Uterus (tissue), 2 donors: ENCODE measurements around the gene GLIPR2.

Experiments used
- POLR2A ChIP-seq, 2 donors: fragments of 450-650 bp; IDR thresholded peaks; one replicate each; pipeline ENCODE4 v1.6.1; 2016; ENCODE audit warnings: antibody characterized with exemption in 2 of 2, mild to moderate bottlenecking in 1 of 2, moderate library complexity in 1 of 2
- TF ChIP-seq, protein P1 (sequence below), 4 experiments: fragments of 200-600 bp in 2 of 4; fragments of 450-650 bp in 2 of 4; sonication (generic) in 2 of 4; IDR thresholded peaks; one replicate each; pipeline ENCODE4 v1.5.1; 2016 to 2019; ENCODE audit warnings: antibody characterized with exemption in 4 of 4, mild to moderate bottlenecking in 2 of 4, moderate library complexity in 1 of 4

DNA sequence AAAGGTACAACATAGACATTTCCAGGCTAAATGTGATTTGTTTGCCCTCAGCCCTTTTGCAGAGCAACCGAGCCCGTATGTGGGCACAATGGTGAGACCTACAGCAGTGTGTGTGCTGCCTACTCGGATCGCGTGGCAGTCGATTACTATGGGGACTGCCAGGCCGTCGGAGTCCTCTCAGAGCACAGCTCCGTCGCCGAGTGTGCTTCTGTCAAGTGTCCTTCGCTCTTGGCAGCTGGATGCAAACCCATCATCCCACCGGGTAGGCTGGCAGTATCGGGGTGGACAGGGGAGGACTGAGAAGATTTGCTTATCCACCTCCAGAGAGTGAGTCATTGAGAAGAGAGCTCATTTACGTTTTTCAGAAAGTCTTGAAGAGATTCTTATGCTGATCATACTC is 17.8 kb upstream of the GLIPR2 start:
- TF ChIP-seq, protein P1, sequence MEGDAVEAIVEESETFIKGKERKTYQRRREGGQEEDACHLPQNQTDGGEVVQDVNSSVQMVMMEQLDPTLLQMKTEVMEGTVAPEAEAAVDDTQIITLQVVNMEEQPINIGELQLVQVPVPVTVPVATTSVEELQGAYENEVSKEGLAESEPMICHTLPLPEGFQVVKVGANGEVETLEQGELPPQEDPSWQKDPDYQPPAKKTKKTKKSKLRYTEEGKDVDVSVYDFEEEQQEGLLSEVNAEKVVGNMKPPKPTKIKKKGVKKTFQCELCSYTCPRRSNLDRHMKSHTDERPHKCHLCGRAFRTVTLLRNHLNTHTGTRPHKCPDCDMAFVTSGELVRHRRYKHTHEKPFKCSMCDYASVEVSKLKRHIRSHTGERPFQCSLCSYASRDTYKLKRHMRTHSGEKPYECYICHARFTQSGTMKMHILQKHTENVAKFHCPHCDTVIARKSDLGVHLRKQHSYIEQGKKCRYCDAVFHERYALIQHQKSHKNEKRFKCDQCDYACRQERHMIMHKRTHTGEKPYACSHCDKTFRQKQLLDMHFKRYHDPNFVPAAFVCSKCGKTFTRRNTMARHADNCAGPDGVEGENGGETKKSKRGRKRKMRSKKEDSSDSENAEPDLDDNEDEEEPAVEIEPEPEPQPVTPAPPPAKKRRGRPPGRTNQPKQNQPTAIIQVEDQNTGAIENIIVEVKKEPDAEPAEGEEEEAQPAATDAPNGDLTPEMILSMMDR (IDR thresholded peaks at IDR 0.05): no peak
- TF ChIP-seq POLR2A (IDR thresholded peaks at IDR 0.05): no peak
